ENCODE measurements around the gene SLC38A10. TPM values are rescaled to one million over a fixed set of nuclear protein-coding genes. Genes with fewer than 3 reads are reported as not detected.
"Not testable (repeated sequence)": the region's sequence is repeated elsewhere in the genome, so short reads cannot be mapped to it uniquely, and the experiment has no call there.

Gene SLC38A10
- total RNA-seq, 1 donor from 2014 or later, result 100 TPM

- DNase-seq (ENCODE audit: low read depth), result no peak
- no peak overlapping the region for H3K4me3 ChIP-seq (ENCODE audit: low read depth, low read length)
- no peak for TF ChIP-seq CTCF (IDR thresholded peaks at IDR 0.05; ENCODE audit: insufficient read depth, low read length, poor library complexity, severe bottlenecking)
- H3K36me3 ChIP-seq (ENCODE audit: control insufficient read depth, insufficient read depth, low read length), result no peaks in the 10 kb centered on the region
- H3K27me3 ChIP-seq (ENCODE audit: control insufficient read depth, insufficient read depth, low read length), result peaks cover 25% of the 10 kb centered on the region
Observed at GRCh38 chr17:81311946-81312345, 16.8 kb upstream of the SLC38A10 start.

- Histone ChIP-seq H3K27me3 (ENCODE audit: control insufficient read depth, insufficient read depth, low read length) (peaks cover 25% of the 10 kb centered on the region), H3K4me3 (ENCODE audit: low read depth, low read length) (no peak overlapping the region), H3K36me3 (ENCODE audit: control insufficient read depth, insufficient read depth, low read length) (no peaks in the 10 kb centered on the region)
- TF ChIP-seq CTCF (IDR thresholded peaks at IDR 0.05; ENCODE audit: insufficient read depth, low read length, poor library complexity, severe bottlenecking), result no peak
- no peak for DNase-seq (ENCODE audit: low read depth)
Observed at GRCh38 chr17:81310949-81311550, 15.9 kb upstream of the SLC38A10 start.

DNA sequence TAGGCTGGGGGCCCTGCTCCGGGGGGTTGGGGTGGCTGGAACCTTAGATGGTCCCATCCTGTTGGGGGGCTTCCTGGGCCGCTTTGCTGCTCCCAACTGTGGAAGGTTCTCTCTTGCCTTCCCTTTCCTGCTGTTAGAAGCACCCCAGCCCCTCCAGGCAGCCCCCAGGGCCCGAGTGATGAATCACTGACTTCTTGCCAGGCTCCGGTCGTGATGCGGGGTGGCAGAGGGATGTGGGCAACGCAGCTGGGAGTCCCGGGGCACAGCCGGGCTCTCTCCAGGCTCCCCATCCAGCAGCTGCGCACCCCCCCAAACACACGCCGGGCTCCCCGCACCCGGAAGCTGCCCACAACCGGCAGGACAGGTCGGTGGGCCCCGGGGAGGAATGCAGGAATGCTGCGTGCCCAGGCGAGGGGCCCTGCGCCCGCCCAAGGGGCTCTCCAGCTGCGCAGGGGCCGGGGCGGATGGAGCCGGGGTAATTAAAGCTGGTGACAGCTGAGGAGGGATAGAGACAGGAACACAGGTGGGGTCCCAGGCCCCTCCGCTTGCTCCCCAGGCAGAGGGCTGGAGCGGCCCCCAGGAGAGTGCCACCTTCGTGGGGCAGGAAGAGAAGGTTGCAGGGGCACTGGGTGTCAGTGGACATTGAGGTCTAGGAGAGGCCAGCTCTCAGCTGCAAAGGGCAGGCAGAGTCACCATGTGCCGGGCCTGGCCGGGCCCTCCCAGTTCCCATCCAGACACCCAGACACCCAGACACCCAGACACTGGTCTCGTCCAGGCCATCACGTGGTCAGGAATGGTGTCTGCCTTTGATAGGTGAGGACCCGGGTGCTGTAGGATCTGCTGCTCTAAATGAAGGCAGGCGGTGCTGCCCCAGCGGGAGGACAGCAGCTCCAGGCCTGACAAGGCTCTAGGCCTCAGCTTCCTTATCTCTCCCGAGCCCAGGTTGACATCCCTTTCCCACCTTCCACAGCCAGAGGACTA lies 15.0 kb upstream of the SLC38A10 start:
- TF ChIP-seq CTCF (IDR thresholded peaks at IDR 0.05; ENCODE audit: insufficient read depth, low read length, poor library complexity, severe bottlenecking), result no peak
- DNase-seq (ENCODE audit: low read depth), result no peak
- no peak overlapping the region for H3K4me3 ChIP-seq (ENCODE audit: low read depth, low read length)
- peaks cover 21% of the 10 kb centered on the region for H3K27me3 ChIP-seq (ENCODE audit: control insufficient read depth, insufficient read depth, low read length)
- no peaks in the 10 kb centered on the region for H3K36me3 ChIP-seq (ENCODE audit: control insufficient read depth, insufficient read depth, low read length)

- no peaks in the 10 kb centered on the region for H3K36me3 ChIP-seq (ENCODE audit: control insufficient read depth, insufficient read depth, low read length)
- H3K27me3 ChIP-seq (ENCODE audit: control insufficient read depth, insufficient read depth, low read length), result peaks cover 12% of the 10 kb centered on the region
- no peak overlapping the region for H3K4me3 ChIP-seq (ENCODE audit: low read depth, low read length)
- peak; percentile 39 for TF ChIP-seq CTCF (IDR thresholded peaks at IDR 0.05; ENCODE audit: insufficient read depth, low read length, poor library complexity, severe bottlenecking)
- DNase-seq (ENCODE audit: low read depth), result no peak
Observed at GRCh38 chr17:81309140-81309858, 14.2 kb upstream of the SLC38A10 start.

DNA sequence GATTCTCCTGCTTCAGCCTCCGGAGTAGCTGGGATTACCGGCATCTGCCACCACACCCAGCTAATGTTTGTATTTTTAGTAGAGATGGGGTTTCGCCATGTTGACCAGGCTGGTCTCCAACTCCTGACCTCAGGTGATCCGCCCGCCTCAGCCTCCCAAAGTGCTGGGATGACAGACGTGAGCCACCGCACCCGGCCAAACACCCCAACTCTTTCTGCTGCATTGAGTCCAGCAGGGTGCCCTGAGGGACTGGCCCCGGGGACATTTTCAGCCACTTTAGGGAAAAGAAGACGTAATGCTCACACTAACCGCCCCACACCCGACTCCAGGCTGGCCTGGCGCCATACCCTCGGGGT lies 13.7 kb upstream of the SLC38A10 start:
- H3K27me3 ChIP-seq (ENCODE audit: control insufficient read depth, insufficient read depth, low read length); H3K36me3 ChIP-seq (ENCODE audit: control insufficient read depth, insufficient read depth, low read length); H3K4me3 ChIP-seq (ENCODE audit: low read depth, low read length): not testable (repeated sequence)

More for the DNA sequence above, 13.7 kb upstream of the SLC38A10 start:
- DNase-seq (ENCODE audit: low read depth), result not testable (repeated sequence)
